ENCODE data around the gene CPTP. TPM values are rescaled to one million over a fixed set of nuclear protein-coding genes. Genes with fewer than 3 reads are reported as not detected.

Gene CPTP
- total and polyA plus RNA-seq, 4 donors, result 7.9 to 45.1 (median 22.5) TPM

- no peak overlapping the region for H3K9ac ChIP-seq (ENCODE audit: low read depth in 1 of 2, low read length in 2 of 2)
- H3K4me3 ChIP-seq (ENCODE audit: low read depth in 1 of 3, low read length in 3 of 3), result no peak overlapping the region
- no peaks in the 10 kb centered on the region for H3K9me3 ChIP-seq (ENCODE audit: control insufficient read depth in 4 of 4, low read length in 3 of 4)
- no peaks in the 10 kb centered on the region for H3K27me3 ChIP-seq (ENCODE audit: control insufficient read depth in 4 of 4, insufficient read depth in 4 of 4, low read length in 3 of 4)
- H3K27ac ChIP-seq (ENCODE audit: low read depth in 1 of 2, low read length in 2 of 2), result no peak overlapping the region
- peaks cover 0 to 3% (median 0%) of the 10 kb centered on the region in 4 donors for H3K36me3 ChIP-seq (ENCODE audit: control insufficient read depth in 4 of 4, insufficient read depth in 3 of 4, low read depth in 1 of 4, low read length in 3 of 4)
- peak; percentile 87 for DNase-seq (ENCODE audit: low spot score)
- TF ChIP-seq ZBTB33 (IDR thresholded peaks at IDR 0.05) (no peak), HNF4A (conservative IDR thresholded peaks at IDR 0.05) (no peak), EGR1 (IDR thresholded peaks at IDR 0.05; ENCODE audit: low read depth in 2 of 2) (no peak), RAD21 (IDR thresholded peaks at IDR 0.05) (peak; percentile 63 to 78), MAX (IDR thresholded peaks at IDR 0.05) (no peak), REST (IDR thresholded peaks at IDR 0.05) (no peak), JUND (IDR thresholded peaks at IDR 0.05) (no peak), NR2F2 (IDR thresholded peaks at IDR 0.05) (no peak), TAF1 (conservative IDR thresholded peaks at IDR 0.05) (no peak), CTCF (IDR thresholded peaks at IDR 0.05; ENCODE audit: low read depth, low read length, missing input control) (peak; percentile 80), ATF3 (IDR thresholded peaks at IDR 0.05) (no peak), YY1 (IDR thresholded peaks at IDR 0.05) (no peak), FOXA2 (IDR thresholded peaks at IDR 0.05) (no peak), RXRA (IDR thresholded peaks at IDR 0.05) (no peak), HNF4G (IDR thresholded peaks at IDR 0.05) (no peak), GABPA (IDR thresholded peaks at IDR 0.05 in 1 of 2, conservative IDR thresholded peaks at IDR 0.05 in 1 of 2) (no peak)
- H3K4me1 ChIP-seq (ENCODE audit: control insufficient read depth in 4 of 4, insufficient read depth in 4 of 4, low read length in 3 of 4), result peaks cover 7 to 33% (median 28%) of the 10 kb centered on the region in 4 donors
- WGBS, result 37% methylated on average over 26 of the region's 26 CpGs
These were observed 47.4 kb downstream of the CPTP start for GRCh38 chr1:1371746-1372711.
